ENCODE results near the gene TMEM39B.
"Not testable (repeated sequence)": the region's sequence is repeated elsewhere in the genome, so short reads cannot be mapped to it uniquely, and the experiment has no call there.

Gene TMEM39B

GRCh38 chr1:32143302-32143695, 70.6 kb downstream of the TMEM39B start:
- peak overlapping the region in 5 of 21 experiments; percentile 17 to 47 (median 22) for H3K27ac ChIP-seq
- not testable (repeated sequence) for H3K4me3 ChIP-seq

DNA sequence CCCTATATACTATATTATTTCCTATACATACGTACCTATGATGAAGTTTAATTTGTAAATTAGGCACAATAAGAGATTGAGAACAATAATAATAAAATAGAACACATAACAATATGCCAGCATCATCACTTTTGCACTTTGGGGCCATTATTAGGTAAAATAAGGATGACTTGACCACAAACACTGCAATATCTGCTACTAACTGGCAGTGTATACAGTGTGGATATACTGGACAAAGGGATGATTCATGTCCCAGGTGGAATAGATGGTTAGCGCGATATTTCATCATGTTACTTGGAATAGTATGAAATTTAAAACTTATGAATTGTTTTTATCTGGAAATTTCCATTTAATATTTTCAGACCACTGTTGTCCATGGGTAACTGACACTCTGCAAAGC, 71.3 kb downstream of the TMEM39B start:
- Histone ChIP-seq H3K4me3 (no peak overlapping the region), H3K27ac (no peak overlapping the region)

GRCh38 chr1:32147799-32148198, 75.1 kb downstream of the TMEM39B start:
- H3K4me3 ChIP-seq, H3K27ac ChIP-seq: not testable (repeated sequence)

DNA sequence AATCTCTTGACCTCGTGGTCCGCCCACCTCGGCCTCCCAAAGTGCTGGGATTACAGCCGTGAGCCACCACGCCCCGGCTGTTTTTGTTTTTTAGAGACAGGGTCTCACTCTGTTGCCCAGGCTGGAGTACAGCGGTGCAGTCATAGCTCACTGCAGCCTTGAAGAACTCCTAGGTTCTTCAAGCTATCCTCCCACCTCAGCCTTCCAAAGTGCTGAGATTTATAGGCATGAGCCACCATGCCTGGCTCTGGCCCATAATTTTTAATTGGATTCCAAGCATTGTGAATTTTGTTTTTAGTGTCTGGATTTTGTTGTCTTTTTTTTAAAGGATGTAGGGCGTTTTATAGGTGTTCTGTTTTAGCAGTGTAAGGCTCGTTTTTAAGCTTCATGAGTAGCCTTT, 78.1 kb downstream of the TMEM39B start:
- no peak overlapping the region for H3K4me3 ChIP-seq
- H3K27ac ChIP-seq: no peak overlapping the region

GRCh38 chr1:32151319-32151787, 78.6 kb downstream of the TMEM39B start:
- Histone ChIP-seq H3K27ac (no peak overlapping the region), H3K4me3 (no peak overlapping the region)

All from skin epidermis (tissue), 12 donors.